GM12892 (cell line): ENCODE measurements around the gene NADSYN1.

Source experiments
- POLR2A ChIP-seq: IDR thresholded peaks from 2 replicates; pipeline ENCODE4 v1.6.1; 2011; ENCODE audit warnings: low read depth, low read length, control low read depth
- POLR2AphosphoS5 ChIP-seq: IDR thresholded peaks from 2 replicates; pipeline ENCODE4 v1.6.1; 2011; ENCODE audit warnings: low read depth, low read length, control low read depth

GRCh38 chr11:71499125-71499524 is 46.1 kb downstream of the NADSYN1 start:
- TF ChIP-seq POLR2A (no peak), POLR2AphosphoS5 (no peak)
